ENCODE measurements around the gene GEMIN4.

DNA sequence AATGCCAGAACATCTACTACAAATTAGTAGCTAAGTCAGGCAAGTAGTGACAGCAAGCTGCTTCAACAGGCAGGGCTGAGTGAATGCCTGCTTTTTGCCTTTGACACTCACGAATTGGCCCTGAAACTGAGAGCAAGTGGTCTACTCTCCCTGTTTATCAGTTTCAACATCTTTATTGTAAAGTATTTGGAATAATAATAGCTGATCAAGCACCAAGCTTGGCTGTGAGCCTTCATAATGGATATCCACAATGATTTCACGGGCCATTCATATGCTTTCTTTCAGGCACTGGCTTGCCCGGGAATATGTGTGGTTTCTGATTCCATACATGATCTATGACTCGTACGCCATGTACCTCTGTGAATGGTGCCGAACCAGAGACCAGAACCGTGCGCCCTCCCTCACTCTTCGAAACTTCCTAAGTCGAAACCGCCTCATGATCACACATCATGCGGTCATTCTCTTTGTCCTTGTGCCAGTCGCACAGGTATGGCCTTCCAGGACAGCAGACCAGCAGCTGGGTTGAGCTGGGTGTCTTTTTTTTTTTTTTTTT lies 14.4 kb downstream of the GEMIN4 start:
- TF ChIP-seq CTCF (IDR thresholded peaks at IDR 0.05; ENCODE audit: control extremely low read depth in 1 of 3, insufficient read depth in 1 of 3, low read depth in 1 of 3, low read length in 3 of 3) (no peak), SIRT6 (IDR thresholded peaks at IDR 0.05; ENCODE audit: low read length) (no peak), ZNF274 (IDR thresholded peaks at IDR 0.05; ENCODE audit: borderline replicate concordance, extremely low read depth, low read length) (no peak)
